Fibroblast of skin of back (primary cell): ENCODE measurements around the gene GTPBP8. TPM values are rescaled to one million over a fixed set of nuclear protein-coding genes. Genes with fewer than 3 reads are reported as not detected.

Source experiments
- DNase-seq: peaks from one replicate; pipeline ENCODE4 v3.0.0-alpha.2; 2013
- polyA plus RNA-seq, 2 experiments: library from polyadenylated mRNA; unstranded; fragments of 120-200 nt; gene quantifications; one replicate each; pipeline ENCODE4 v1.2.1, GENCODE V29; 2013; ENCODE audit not compliant: insufficient read length in 2 of 2

GTPBP8 gene
- polyA plus RNA-seq (2013, experiment 1 of 2; ENCODE audit: insufficient read length): 18.5 TPM
- 13.7 TPM for polyA plus RNA-seq (2013, experiment 2 of 2; ENCODE audit: insufficient read length)

GRCh38 chr3:112990672-112991602, at the start of gene GTPBP8:
GTPBP8 (plus strand) TSS chr3:112990984; CDS start chr3:112991000, 16 bp downstream.
- peak; percentile 88 for DNase-seq

DNA sequence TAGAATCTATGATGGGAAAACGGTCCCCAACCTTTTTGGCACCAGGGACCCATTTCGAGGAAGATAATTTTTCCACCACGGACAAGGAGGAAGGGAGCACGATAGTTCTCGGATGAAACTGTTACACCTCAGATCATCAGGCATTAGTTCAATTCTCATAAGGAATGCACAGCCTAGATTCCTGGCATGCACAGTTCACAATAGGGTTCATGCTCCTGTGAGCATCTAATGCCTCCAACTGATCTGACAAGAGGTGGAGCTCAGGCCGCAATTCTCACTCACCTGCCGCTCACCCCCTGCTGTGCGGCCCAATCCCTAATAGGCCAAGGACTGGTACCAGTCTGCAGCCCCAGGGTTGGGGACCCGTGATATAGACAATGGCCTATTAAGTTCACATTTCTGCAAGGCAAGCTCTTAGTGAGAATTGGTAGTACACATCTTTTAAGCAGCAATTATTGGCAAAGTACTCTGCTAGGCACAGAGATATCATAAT, 42.4 kb upstream of the GTPBP8 start:
- no peak for DNase-seq

DNA sequence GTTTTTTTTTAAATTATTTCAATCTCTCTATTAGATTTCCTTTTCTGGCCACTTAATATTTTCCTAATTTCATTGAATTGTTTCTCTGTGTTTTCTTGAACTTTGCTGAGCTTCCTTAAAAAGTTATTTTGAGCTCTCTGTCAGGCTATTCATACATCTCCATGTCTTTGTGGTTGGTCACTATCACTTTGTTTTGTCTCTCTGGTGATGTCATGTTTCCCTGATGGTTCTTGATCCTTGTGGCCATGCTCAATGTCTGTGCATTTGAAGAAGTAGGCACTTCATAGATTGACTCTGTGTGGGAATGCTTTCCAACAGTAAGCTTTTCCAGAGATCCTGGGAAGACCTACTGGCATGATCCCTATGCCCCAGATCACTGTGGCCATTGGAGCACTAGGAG, 34.4 kb upstream of the GTPBP8 start:
- no peak for DNase-seq

DNA sequence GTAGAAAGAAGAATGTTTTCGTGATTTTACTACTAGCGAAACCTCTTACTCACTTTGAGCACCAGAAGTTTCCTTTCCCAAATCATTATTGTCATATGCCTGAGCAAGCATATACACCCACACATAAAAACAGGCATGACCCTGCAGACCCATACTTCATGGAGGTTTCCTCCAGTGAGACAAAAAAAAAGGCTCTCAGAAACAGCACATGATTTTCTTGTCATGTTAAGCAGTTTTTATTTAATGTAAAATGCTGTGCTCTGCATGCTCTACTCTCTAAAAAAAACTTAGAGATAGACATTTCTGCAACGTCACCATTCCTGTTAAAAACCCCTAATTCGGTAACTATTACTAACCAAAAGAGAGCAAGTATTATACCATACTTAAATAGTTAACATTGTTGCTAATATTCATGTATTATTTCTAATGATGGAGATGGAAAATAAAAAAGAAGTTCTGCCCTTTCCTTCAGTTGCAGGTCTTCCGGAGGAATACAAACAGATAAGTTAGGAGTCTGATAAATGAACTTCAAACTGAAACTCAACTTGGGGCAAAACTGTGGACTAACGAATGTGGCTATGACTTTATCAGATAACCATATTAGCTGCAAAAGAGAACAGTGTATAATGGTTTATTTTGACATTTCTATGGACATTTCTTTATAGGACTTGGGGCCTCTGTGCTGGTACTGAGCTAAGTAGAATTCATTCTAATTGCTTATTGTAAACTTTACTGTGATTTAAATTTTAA, 31.8 kb upstream of the GTPBP8 start:
- DNase-seq: no peak

DNA sequence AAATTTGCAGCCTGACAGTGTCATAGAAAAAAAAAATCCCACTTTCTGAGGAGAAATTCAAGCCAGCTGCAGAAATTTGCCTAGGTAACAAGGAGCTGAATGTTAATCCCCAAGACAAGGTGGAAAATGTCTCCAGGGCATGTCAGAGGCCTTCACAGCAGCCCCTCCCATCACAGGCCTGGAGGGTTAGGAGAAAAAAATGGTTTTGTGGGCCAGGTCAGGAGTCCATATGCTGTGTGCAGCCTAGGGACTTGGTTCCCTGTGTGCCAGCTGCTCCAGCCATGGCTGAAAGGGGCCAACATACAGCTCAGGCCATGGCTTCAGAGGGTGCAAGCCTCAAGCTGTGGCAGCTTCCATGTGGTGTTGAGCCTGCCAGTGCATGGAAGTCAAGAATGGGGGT, 27.1 kb upstream of the GTPBP8 start:
- no peak for DNase-seq

- DNase-seq: no peak
Measured at GRCh38 chr3:112965656-112966055, 25.1 kb upstream of the GTPBP8 start.

- DNase-seq: no peak
Measured at GRCh38 chr3:112966633-112967032, 24.2 kb upstream of the GTPBP8 start.

DNA sequence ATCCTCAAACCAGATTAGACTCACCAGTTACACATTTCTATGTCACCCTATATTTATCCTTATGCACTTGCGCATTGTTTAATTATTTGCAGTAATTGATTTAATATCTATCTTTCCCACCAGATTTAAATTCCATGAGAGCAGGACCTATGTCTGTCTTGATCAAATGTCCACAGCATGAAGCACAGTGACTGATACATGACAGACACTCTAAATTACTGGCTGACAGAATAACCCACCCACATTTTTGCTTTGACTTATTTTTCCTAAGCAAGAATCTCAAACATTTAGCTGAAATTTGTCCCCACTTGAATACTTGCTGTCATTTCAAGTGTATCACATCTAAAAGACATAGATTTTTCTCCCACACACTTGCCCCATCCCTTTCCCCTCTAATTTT, 23.4 kb upstream of the GTPBP8 start:
- no peak for DNase-seq

- DNase-seq: no peak
Measured at GRCh38 chr3:112967828-112968227, 23.0 kb upstream of the GTPBP8 start.

GRCh38 chr3:112972158-112972557, 18.6 kb upstream of the GTPBP8 start:
- no peak for DNase-seq

GRCh38 chr3:112973325-112974177, 17.2 kb upstream of the GTPBP8 start:
- DNase-seq: no peak

- no peak for DNase-seq
Measured at GRCh38 chr3:112974178-112974517, 16.6 kb upstream of the GTPBP8 start.

GRCh38 chr3:112974894-112975293, 15.9 kb upstream of the GTPBP8 start, which contains the start of gene CD200R1:
CD200R1 (minus strand) TSS chr3:112975103; CDS start chr3:112974857, 246 bp downstream.
- DNase-seq: no peak

DNA sequence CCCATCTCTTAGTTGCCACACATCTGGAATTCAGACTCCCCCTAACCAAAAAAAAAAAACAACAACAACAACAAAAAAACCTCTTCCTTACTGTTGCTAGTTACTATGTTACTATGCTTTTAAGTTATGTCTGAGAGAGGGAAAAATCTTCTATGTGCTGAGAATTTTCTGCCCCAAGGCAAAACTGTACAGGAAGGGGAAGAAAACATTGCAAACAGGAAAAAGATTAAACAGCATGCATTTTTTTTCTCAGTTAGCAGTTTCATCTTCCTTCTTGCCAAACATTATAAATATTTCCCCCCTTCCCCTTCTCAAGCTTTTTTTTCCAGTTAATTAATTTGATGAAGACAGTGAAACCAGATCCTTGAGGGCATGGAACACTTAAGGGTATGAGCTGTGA, 14.8 kb upstream of the GTPBP8 start:
- no peak for DNase-seq

GRCh38 chr3:112976953-112977352, 13.8 kb upstream of the GTPBP8 start:
- DNase-seq: no peak

GRCh38 chr3:112979244-112979832, 11.4 kb upstream of the GTPBP8 start:
- peak; percentile 28 for DNase-seq

GRCh38 chr3:112980080-112980479, 10.7 kb upstream of the GTPBP8 start:
- DNase-seq: no peak

GRCh38 chr3:112982710-112983109, 8.1 kb upstream of the GTPBP8 start:
- no peak for DNase-seq

- no peak for DNase-seq
Measured at GRCh38 chr3:112984485-112984884, 6.3 kb upstream of the GTPBP8 start.

DNA sequence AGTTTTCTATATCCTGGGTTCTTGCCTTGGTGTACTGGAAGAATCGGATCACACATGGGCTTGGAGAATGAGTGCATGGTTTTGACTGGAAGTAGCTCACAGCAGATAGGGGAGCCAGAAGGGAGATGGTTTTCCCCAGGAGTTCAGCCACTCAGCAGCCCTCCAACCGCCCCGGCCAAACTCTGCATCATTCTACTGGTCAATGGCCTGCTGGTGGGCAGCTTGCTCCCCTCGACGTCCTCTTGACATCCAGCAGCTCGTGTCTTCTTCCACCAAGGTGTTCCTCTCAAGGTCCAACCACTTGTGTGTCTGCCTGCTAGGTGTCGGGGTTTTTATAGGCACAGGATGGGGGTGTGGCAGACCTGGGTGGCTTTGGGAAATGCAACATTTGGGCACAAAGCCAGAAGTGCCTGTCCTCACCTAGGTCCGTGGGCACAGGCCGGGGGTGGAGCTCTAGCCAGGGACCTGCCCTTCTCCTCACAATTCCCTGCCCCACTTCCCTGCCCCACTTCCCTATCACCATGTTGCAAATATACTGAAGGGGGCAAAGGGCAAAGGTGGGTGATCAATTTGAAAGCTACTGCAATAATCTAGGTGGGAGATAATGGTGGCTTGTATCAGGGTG, 3.0 kb upstream of the GTPBP8 start:
- DNase-seq: no peak

DNA sequence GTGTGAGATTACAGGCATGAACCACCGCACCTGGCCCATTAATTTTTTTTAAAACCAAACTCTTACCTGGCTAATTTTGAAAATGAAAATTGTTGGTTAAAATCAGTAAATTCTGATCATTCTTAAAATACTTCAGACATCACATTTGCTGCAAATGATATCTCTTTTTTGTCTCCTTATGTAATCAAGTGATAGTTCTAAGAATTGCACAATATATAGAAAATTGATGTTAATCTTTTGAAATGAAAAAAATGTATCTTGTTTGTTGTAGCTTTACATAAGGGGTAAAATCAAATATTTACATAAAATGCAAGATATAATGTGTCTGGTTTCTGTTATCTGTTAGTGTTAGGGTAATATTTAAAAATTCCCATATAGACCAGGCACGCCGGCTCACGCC, 5.0 kb downstream of the GTPBP8 start:
- DNase-seq: no peak

- no peak for DNase-seq
Measured at GRCh38 chr3:113000691-113001090, 9.9 kb downstream of the GTPBP8 start.
